DND-41 (cell line): ENCODE results near the gene LCN15.
"Not testable (repeated sequence)": the region's sequence is repeated elsewhere in the genome, so short reads cannot be mapped to it uniquely, and the experiment has no call there.

Experiments
- ATAC-seq: fragments of 200-7000 bp; cut with Tn5 transposase; 3 replicates; pipeline ENCODE4 v1.9.1; 2021; ENCODE audit warnings: low read depth; ENCODE audit not compliant: insufficient read depth
- DNase-seq: peaks from one replicate; pipeline ENCODE4 v3.0.0-alpha.2; 2020
- H2AFZ ChIP-seq: 2 replicates; pipeline ENCODE4 v1.6.0; 2012; ENCODE audit warnings: low read depth, low read length
- H3K27ac ChIP-seq: 2 replicates; pipeline ENCODE4 v1.5.1; 2012; ENCODE audit warnings: low read length, inconsistent platforms
- H3K27me3 ChIP-seq: fragments of 200-600 bp; sonication (generic); 2 replicates; pipeline ENCODE4 v1.6.0; 2012; ENCODE audit warnings: low read length, mild to moderate bottlenecking, inconsistent platforms; ENCODE audit not compliant: insufficient read depth, poor library complexity
- H3K36me3 ChIP-seq: 2 replicates; pipeline ENCODE4 v1.5.1; 2012; ENCODE audit warnings: low read length, inconsistent platforms; ENCODE audit not compliant: insufficient read depth
- H3K4me1 ChIP-seq: 2 replicates; pipeline ENCODE4 v1.5.1; 2012; ENCODE audit warnings: mild to moderate bottlenecking, low read length; ENCODE audit not compliant: insufficient read depth
- H3K4me2 ChIP-seq: 2 replicates; pipeline ENCODE4 v1.6.0; 2012; ENCODE audit warnings: mild to moderate bottlenecking, moderate library complexity, low read length, inconsistent platforms; ENCODE audit not compliant: insufficient read depth
- H3K4me3 ChIP-seq, 2 experiments: fragments of 200-600 bp in 1 of 2; shearing (Covaris generic) in 1 of 2; 2 replicates each; pipeline ENCODE4 v1.5.1; 2012 to 2016; ENCODE audit warnings: inconsistent platforms in 2 of 2, low read length in 2 of 2, mild to moderate bottlenecking in 2 of 2, low read depth in 1 of 2, moderate library complexity in 1 of 2
- H3K79me2 ChIP-seq: 2 replicates; pipeline ENCODE4 v1.6.0; 2012; ENCODE audit warnings: low read length, inconsistent platforms; ENCODE audit not compliant: insufficient read depth
- H3K9ac ChIP-seq: 2 replicates; pipeline ENCODE4 v1.6.0; 2012; ENCODE audit warnings: low read depth, mild to moderate bottlenecking, inconsistent platforms, low read length, moderate library complexity
- H3K9me3 ChIP-seq: 2 replicates; pipeline ENCODE4 v1.5.1; 2012; ENCODE audit warnings: low read length, moderate library complexity, mild to moderate bottlenecking, inconsistent platforms; ENCODE audit not compliant: insufficient read depth, severe bottlenecking
- H4K20me1 ChIP-seq: 2 replicates; pipeline ENCODE4 v1.6.0; 2012; ENCODE audit warnings: low read length; ENCODE audit not compliant: insufficient read depth
- EZH2 ChIP-seq: IDR thresholded peaks from 3 replicates; pipeline ENCODE4 v1.6.1; 2012; ENCODE audit warnings: borderline replicate concordance, low read depth, mild to moderate bottlenecking, moderate library complexity, low read length, inconsistent platforms; ENCODE audit not compliant: severe bottlenecking
- TF ChIP-seq, protein P1 (sequence below): IDR thresholded peaks from 2 replicates; pipeline ENCODE4 v1.5.1; 2012; ENCODE audit warnings: borderline replicate concordance, low read length, moderate library complexity, mild to moderate bottlenecking; ENCODE audit not compliant: poor library complexity, severe bottlenecking; ENCODE audit errors: extremely low read depth

Gene LCN15

DNA sequence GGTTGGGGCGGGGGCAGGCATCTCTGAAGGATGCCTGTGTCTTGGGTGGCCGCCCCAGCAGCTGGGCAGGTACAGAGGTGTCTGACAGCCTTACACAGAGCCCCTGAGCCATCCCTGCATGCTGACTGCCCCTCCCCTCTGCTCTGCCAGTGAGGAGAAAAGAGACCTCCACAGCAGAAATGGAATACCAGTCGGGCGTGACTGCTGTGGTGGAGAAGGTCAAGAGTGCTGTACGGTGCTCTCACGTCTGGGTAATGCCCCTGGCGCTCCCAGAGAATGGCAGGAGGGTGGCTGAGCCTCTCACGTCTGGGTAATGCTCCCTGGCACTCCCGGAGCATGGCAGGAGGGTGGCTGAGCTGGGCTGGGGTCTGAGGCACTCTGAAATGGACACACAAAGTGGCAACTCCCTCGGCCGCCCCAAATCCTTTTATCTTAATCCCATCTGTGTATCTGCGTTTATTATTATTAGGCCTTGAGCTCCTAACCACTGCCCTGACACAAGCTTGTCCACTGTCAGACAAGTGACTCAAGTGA, 41.0 kb upstream of the LCN15 start:
- DNase-seq (no peak), ATAC-seq (no peak)
- H3K4me1 ChIP-seq = peaks cover 41% of the 10 kb centered on the region
- H3K27ac ChIP-seq = no peak overlapping the region
- H3K79me2 ChIP-seq = peaks cover 32% of the 10 kb centered on the region
- peaks cover 10% of the 10 kb centered on the region for H3K27me3 ChIP-seq
- TF ChIP-seq EZH2 = no peak
- TF ChIP-seq, protein P1, sequence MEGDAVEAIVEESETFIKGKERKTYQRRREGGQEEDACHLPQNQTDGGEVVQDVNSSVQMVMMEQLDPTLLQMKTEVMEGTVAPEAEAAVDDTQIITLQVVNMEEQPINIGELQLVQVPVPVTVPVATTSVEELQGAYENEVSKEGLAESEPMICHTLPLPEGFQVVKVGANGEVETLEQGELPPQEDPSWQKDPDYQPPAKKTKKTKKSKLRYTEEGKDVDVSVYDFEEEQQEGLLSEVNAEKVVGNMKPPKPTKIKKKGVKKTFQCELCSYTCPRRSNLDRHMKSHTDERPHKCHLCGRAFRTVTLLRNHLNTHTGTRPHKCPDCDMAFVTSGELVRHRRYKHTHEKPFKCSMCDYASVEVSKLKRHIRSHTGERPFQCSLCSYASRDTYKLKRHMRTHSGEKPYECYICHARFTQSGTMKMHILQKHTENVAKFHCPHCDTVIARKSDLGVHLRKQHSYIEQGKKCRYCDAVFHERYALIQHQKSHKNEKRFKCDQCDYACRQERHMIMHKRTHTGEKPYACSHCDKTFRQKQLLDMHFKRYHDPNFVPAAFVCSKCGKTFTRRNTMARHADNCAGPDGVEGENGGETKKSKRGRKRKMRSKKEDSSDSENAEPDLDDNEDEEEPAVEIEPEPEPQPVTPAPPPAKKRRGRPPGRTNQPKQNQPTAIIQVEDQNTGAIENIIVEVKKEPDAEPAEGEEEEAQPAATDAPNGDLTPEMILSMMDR = no peak
- H3K4me2 ChIP-seq = peak overlapping the region; percentile 95; the same call in 1 of the 2 replicates
- H2AFZ ChIP-seq = no peak overlapping the region
- no peaks in the 10 kb centered on the region for H3K9me3 ChIP-seq
- peaks cover 18% of the 10 kb centered on the region for H3K36me3 ChIP-seq
- H3K9ac ChIP-seq = no peak overlapping the region
- no peak overlapping the region for H3K4me3 ChIP-seq
- H4K20me1 ChIP-seq = peaks cover 18% of the 10 kb centered on the region; the same call in 1 of the 2 replicates

DNA sequence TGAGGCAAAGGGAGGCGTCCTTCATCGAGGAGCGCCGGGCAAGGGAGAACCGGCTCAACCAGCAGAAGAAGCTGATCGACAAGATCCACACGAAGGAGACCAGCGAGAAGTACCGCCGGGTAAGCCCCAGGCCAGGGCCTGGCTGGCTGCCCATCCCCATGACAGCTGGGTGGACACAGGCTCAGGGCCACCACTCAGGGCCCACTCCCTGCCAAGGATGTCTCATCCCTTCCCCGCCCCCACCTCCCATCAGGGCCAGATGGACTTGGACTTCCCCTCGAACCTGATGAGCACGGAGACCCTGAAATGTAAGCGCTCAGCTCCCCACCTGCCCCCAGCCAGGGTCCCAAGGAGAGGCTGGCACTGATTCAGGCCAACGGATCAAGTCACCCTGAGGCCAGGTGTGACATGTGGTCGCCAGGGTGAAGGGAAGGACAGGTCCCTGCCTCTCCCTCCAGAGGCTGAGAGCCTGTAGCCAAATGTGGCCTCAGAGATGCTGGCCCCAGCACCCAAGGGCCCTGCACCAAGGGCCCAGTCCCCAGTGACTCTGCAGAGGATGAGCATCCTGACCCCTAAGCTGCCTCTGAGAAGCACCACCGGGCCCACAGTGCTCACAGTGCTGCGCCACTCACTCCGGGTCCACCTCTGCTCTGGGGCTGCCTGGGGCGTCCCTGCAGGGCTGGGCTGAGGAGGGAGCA, 40.3 kb upstream of the LCN15 start:
- no peak overlapping the region for H3K27ac ChIP-seq
- no peak overlapping the region for H3K9ac ChIP-seq
- H3K27me3 ChIP-seq = peaks cover 16% of the 10 kb centered on the region
- peaks cover 42% of the 10 kb centered on the region for H3K4me1 ChIP-seq
- peaks cover 12% of the 10 kb centered on the region for H3K36me3 ChIP-seq
- TF ChIP-seq, protein P1 = no peak
- TF ChIP-seq EZH2 = no peak
- no peaks in the 10 kb centered on the region for H3K9me3 ChIP-seq
- DNase-seq (no peak), ATAC-seq (no peak)
- no peak overlapping the region for H3K4me3 ChIP-seq
- H2AFZ ChIP-seq = no peak overlapping the region
- H3K4me2 ChIP-seq = no peak overlapping the region
- H3K79me2 ChIP-seq = peaks cover 26% of the 10 kb centered on the region
- H4K20me1 ChIP-seq = peaks cover 14% of the 10 kb centered on the region

DNA sequence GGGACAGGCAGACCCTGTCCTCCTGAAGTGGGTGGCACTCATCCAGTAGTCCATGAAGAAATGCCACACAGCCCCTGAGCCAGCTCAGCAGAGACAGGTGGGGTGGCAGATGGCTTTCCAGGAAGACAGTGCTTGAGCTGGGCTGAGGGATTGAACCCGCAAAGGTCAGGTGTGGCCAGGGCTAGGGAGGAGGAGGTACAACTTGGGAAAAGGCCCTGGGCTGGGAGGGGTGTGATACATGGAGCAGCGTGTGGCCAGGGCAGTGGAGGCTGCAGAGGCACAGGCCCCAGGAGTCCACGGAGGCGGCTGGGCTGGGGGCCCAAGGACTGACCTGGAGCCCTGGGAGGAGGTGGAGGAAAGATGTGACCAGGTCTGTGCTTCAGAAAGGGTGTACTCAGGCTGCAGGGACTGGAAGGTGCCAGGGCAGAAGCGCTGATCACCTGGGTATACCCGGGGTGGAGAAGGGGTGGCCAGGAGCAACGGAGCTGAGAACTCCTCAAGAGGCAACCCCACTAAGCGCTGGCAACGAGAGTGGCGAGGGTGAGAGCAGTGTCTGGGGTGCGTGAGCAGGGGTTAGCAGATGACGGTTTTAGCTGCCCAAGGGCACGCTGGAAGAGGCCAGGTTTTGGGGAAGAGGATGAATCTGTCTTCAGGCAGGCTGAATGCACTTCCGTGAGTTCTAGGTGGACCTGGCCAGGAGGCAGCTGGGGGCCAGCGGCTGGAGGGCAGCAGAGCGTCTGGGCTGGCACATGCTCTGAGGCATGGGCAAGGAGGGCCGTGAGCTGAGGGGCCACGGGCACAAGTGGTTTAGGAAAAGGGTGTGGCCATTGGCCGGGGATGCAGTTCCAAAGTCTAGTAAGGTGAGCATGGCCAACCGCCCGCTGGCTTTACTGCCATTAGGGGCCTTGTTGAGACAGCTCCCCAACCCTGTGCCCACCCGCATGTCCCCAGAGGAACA, 39.5 kb upstream of the LCN15 start:
- Histone ChIP-seq H3K36me3 (peaks cover 10% of the 10 kb centered on the region; the same call in 1 of the 2 replicates), H3K27me3 (peaks cover 24% of the 10 kb centered on the region), H3K9me3 (no peaks in the 10 kb centered on the region), H3K27ac (no peak overlapping the region), H4K20me1 (peaks cover 17% of the 10 kb centered on the region; the same call in 1 of the 2 replicates), H3K4me3 (no peak overlapping the region), H2AFZ (no peak overlapping the region), H3K79me2 (peaks cover 18% of the 10 kb centered on the region), H3K4me2 (no peak overlapping the region), H3K9ac (no peak overlapping the region), H3K4me1 (peaks cover 42% of the 10 kb centered on the region)
- ATAC-seq = no peak
- DNase-seq = no peak
- TF ChIP-seq, protein P1 = no peak
- no peak for TF ChIP-seq EZH2

DNA sequence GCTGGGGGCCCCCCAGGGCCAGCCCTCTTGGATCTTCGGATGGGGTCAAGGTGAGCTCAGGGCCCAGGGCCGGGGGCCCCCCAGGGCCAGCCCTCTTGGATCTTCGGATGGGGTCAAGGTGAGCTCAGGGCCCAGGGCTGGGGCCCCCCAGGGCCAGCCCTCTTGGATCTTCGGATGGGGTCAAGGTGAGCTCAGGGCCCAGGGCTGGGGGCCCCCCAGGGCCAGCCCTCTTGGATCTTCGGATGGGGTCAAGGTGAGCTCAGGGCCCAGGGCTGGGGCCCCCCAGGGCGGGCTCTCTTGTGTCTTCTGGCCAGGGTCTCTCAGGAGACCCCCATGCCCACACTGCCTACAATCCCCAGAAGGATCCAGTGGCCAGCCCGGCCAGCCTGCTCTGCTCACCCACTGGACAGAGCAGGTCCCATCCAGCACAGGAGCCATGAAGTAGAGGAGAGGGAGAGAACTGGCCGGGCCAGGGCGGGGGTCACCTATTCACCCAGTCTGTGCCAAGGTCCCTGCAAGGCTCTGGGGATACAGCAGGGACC, 38.8 kb upstream of the LCN15 start:
- peaks cover 10% of the 10 kb centered on the region; the same call in 1 of the 2 replicates for H3K36me3 ChIP-seq
- peaks cover 17% of the 10 kb centered on the region; the same call in 1 of the 2 replicates for H4K20me1 ChIP-seq
- not testable (repeated sequence) for H3K4me2 ChIP-seq, H3K9me3 ChIP-seq, H2AFZ ChIP-seq, DNase-seq, ATAC-seq, H3K4me3 ChIP-seq, H3K9ac ChIP-seq, H3K27ac ChIP-seq
- peaks cover 26% of the 10 kb centered on the region for H3K27me3 ChIP-seq
- peaks cover 41% of the 10 kb centered on the region for H3K4me1 ChIP-seq
- peaks cover 11% of the 10 kb centered on the region for H3K79me2 ChIP-seq
